ENCODE data around the gene ACAP2. TPM values are rescaled to one million over a fixed set of nuclear protein-coding genes. Genes with fewer than 3 reads are reported as not detected.

The ACAP2 gene
- polyA plus RNA-seq, 1 donor from 2014 or later: 88.7 TPM

DNA sequence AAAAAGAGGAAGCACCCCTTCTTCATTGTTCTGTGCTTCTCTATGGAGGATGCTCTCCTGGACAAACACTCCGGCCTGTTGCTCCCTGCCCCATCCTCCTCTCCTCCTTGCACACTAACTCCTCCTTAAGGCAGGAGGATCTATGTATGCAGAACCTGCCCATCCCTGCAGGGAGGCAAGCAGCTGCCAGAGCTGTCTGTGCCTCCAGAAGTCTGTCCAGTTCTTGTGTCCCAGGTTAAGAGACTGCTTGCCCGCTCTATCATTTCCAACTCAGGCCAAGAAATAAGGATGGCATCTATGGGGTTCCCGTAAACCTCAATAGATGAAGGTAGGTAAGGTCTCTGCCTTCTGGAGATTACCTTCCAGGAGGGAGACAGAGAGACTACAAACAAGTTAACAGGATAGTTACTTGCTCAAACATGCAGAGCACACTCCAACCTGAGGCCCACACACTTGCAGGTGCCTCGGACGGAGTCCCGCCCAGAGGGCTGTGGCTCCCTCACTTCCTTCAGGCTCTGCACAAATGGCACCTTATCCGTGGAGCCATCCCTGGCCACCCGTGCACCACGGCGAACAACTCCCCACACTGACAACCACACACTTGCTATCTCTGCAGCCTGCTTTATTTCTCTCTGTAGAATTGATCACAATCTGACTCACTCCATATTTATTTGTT, 178.8 kb downstream of the ACAP2 start:
- no peak for TF ChIP-seq EZH2 (IDR thresholded peaks at IDR 0.05; ENCODE audit: borderline replicate concordance, insufficient read depth, low read length, poor library complexity, severe bottlenecking)
- no peak for TF ChIP-seq RAD21 (conservative IDR thresholded peaks at IDR 0.05)
- TF ChIP-seq MXI1 (conservative IDR thresholded peaks at IDR 0.05; ENCODE audit: poor library complexity, severe bottlenecking): no peak
- TF ChIP-seq, protein P1, sequence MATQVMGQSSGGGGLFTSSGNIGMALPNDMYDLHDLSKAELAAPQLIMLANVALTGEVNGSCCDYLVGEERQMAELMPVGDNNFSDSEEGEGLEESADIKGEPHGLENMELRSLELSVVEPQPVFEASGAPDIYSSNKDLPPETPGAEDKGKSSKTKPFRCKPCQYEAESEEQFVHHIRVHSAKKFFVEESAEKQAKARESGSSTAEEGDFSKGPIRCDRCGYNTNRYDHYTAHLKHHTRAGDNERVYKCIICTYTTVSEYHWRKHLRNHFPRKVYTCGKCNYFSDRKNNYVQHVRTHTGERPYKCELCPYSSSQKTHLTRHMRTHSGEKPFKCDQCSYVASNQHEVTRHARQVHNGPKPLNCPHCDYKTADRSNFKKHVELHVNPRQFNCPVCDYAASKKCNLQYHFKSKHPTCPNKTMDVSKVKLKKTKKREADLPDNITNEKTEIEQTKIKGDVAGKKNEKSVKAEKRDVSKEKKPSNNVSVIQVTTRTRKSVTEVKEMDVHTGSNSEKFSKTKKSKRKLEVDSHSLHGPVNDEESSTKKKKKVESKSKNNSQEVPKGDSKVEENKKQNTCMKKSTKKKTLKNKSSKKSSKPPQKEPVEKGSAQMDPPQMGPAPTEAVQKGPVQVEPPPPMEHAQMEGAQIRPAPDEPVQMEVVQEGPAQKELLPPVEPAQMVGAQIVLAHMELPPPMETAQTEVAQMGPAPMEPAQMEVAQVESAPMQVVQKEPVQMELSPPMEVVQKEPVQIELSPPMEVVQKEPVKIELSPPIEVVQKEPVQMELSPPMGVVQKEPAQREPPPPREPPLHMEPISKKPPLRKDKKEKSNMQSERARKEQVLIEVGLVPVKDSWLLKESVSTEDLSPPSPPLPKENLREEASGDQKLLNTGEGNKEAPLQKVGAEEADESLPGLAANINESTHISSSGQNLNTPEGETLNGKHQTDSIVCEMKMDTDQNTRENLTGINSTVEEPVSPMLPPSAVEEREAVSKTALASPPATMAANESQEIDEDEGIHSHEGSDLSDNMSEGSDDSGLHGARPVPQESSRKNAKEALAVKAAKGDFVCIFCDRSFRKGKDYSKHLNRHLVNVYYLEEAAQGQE (IDR thresholded peaks at IDR 0.05; ENCODE audit: borderline replicate concordance): no peak
- no peak overlapping the region for H2AFZ ChIP-seq (ENCODE audit: low read depth, low read length)
- no peak overlapping the region for H3K4me3 ChIP-seq (ENCODE audit: low read length)
- H3K79me2 ChIP-seq (replicated peaks; ENCODE audit: insufficient read depth, low read length): peaks cover 8% of the 10 kb centered on the region
- H3K27ac ChIP-seq (ENCODE audit: low read length): no peak overlapping the region
- H3F3A ChIP-seq (ENCODE audit: insufficient read depth, low read length, poor library complexity, severe bottlenecking): no peaks in the 10 kb centered on the region
- no peak overlapping the region for H3K9ac ChIP-seq (ENCODE audit: low read length)
- no peaks in the 10 kb centered on the region for H3K36me3 ChIP-seq (ENCODE audit: insufficient read depth, low read length)
- no peak overlapping the region for H3K4me2 ChIP-seq (ENCODE audit: low read length)
- no peaks in the 10 kb centered on the region for H3K9me2 ChIP-seq (ENCODE audit: insufficient read depth, low read length)
- H4K20me1 ChIP-seq (ENCODE audit: insufficient read depth): no peaks in the 10 kb centered on the region
- H3K27me3 ChIP-seq (ENCODE audit: insufficient read depth, low read depth, low read length): no peaks in the 10 kb centered on the region
- no peaks in the 10 kb centered on the region for H3K9me3 ChIP-seq (ENCODE audit: low read length)

DNA sequence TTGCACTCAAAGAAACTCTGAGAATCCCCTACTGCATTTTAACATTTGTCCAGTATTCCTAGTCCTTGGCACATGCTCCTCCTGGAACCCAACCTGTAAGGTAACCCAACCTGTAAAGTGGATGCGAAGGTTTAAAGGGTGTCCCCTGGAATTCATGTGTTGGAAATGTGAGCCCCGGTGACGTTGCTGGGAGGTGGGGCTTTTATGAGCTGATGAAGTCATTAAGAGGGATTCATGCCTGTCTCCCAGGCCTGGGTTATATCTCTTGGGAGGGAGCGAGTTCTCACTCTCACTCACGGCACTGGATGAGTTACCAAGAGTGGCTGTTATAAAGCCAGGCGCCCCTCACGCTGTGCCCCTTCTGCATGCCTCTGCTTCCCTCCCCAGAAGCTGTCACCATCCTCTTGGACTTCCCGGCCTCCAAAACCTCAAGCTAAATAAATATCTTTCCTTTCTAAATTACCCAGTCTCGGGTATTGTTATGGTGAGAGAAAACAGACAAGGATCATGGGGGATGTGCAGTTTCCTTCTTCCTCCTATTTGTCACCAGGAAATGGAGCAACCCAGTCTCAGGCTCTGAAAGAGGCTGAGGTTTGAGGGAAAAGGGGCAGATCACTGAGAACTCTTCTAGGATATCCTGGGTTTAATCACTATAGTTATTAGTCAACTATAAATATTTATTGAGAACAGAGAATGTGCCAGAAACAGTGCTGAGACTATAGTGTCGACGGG, 179.5 kb downstream of the ACAP2 start:
- no peak overlapping the region for H3K4me3 ChIP-seq (ENCODE audit: low read length)
- H3K4me2 ChIP-seq (ENCODE audit: low read length): no peak overlapping the region
- H3K27ac ChIP-seq (ENCODE audit: low read length): no peak overlapping the region
- H3K36me3 ChIP-seq (ENCODE audit: insufficient read depth, low read length): no peaks in the 10 kb centered on the region
- no peaks in the 10 kb centered on the region for H3K9me3 ChIP-seq (ENCODE audit: low read length)
- no peaks in the 10 kb centered on the region for H4K20me1 ChIP-seq (ENCODE audit: insufficient read depth)
- H3K9me2 ChIP-seq (ENCODE audit: insufficient read depth, low read length): no peaks in the 10 kb centered on the region
- no peaks in the 10 kb centered on the region for H3K27me3 ChIP-seq (ENCODE audit: insufficient read depth, low read depth, low read length)
- H3K9ac ChIP-seq (ENCODE audit: low read length): no peak overlapping the region
- H3F3A ChIP-seq (ENCODE audit: insufficient read depth, low read length, poor library complexity, severe bottlenecking): no peaks in the 10 kb centered on the region
- peaks cover 4% of the 10 kb centered on the region for H3K79me2 ChIP-seq (replicated peaks; ENCODE audit: insufficient read depth, low read length)
- H2AFZ ChIP-seq (ENCODE audit: low read depth, low read length): no peak overlapping the region
- no peak for TF ChIP-seq EP300 (conservative IDR thresholded peaks at IDR 0.05; ENCODE audit: poor library complexity, severe bottlenecking)
- no peak for TF ChIP-seq EZH2 (IDR thresholded peaks at IDR 0.05; ENCODE audit: borderline replicate concordance, insufficient read depth, low read length, poor library complexity, severe bottlenecking)
- no peak for TF ChIP-seq RAD21 (conservative IDR thresholded peaks at IDR 0.05)
- no peak for TF ChIP-seq SMC3 (conservative IDR thresholded peaks at IDR 0.05; ENCODE audit: poor library complexity)
- TF ChIP-seq TAF1 (IDR thresholded peaks at IDR 0.05; ENCODE audit: low read depth): no peak
- TF ChIP-seq MXI1 (conservative IDR thresholded peaks at IDR 0.05; ENCODE audit: poor library complexity, severe bottlenecking): no peak
- TF ChIP-seq, protein P1 (IDR thresholded peaks at IDR 0.05; ENCODE audit: borderline replicate concordance): no peak
- no peak for TF ChIP-seq POLR2AphosphoS5 (IDR thresholded peaks at IDR 0.05)
- TF ChIP-seq, protein P2, sequence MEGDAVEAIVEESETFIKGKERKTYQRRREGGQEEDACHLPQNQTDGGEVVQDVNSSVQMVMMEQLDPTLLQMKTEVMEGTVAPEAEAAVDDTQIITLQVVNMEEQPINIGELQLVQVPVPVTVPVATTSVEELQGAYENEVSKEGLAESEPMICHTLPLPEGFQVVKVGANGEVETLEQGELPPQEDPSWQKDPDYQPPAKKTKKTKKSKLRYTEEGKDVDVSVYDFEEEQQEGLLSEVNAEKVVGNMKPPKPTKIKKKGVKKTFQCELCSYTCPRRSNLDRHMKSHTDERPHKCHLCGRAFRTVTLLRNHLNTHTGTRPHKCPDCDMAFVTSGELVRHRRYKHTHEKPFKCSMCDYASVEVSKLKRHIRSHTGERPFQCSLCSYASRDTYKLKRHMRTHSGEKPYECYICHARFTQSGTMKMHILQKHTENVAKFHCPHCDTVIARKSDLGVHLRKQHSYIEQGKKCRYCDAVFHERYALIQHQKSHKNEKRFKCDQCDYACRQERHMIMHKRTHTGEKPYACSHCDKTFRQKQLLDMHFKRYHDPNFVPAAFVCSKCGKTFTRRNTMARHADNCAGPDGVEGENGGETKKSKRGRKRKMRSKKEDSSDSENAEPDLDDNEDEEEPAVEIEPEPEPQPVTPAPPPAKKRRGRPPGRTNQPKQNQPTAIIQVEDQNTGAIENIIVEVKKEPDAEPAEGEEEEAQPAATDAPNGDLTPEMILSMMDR (IDR thresholded peaks at IDR 0.05; ENCODE audit: poor library complexity, severe bottlenecking): no peak
